ENCODE data around the gene PPP1R14C.
A peak's percentile ranks its signal among the peaks of the same experiment; 100 is the strongest.
"Not testable (repeated sequence)": the region's sequence is repeated elsewhere in the genome, so short reads cannot be mapped to it uniquely, and the experiment has no call there.

The PPP1R14C gene

GRCh38 chr6:150142670-150143515, at the start of gene PPP1R14C:
TSS of gene PPP1R14C (plus strand) at chr6:150143044. CDS start at chr6:150143193, 149 bp downstream.
- DNase-seq (ENCODE audit: low spot score) = peak; percentile 72

- DNase-seq (ENCODE audit: low spot score) = no peak
Measured at GRCh38 chr6:150093397-150093796, 49.4 kb upstream of the PPP1R14C start.

GRCh38 chr6:150098155-150098554, 44.7 kb upstream of the PPP1R14C start:
- no peak for DNase-seq (ENCODE audit: low spot score)

- DNase-seq (ENCODE audit: low spot score) = no peak
Measured at GRCh38 chr6:150099546-150099945, 43.3 kb upstream of the PPP1R14C start.

- no peak for DNase-seq (ENCODE audit: low spot score)
Measured at GRCh38 chr6:150099953-150100352, 42.9 kb upstream of the PPP1R14C start.

- no peak for DNase-seq (ENCODE audit: low spot score)
Measured at GRCh38 chr6:150100745-150101144, 42.1 kb upstream of the PPP1R14C start.

- DNase-seq (ENCODE audit: low spot score) = no peak
Measured at GRCh38 chr6:150102750-150103270, 40.0 kb upstream of the PPP1R14C start.

- no peak for DNase-seq (ENCODE audit: low spot score)
Measured at GRCh38 chr6:150112233-150112632, 30.6 kb upstream of the PPP1R14C start.

- DNase-seq (ENCODE audit: low spot score) = no peak
Measured at GRCh38 chr6:150115769-150116168, 27.1 kb upstream of the PPP1R14C start.

GRCh38 chr6:150116200-150116800, 26.5 kb upstream of the PPP1R14C start:
- DNase-seq (ENCODE audit: low spot score) = no peak

- no peak for DNase-seq (ENCODE audit: low spot score)
Measured at GRCh38 chr6:150118203-150118602, 24.6 kb upstream of the PPP1R14C start.

- DNase-seq (ENCODE audit: low spot score) = no peak
Measured at GRCh38 chr6:150118627-150119026, 24.2 kb upstream of the PPP1R14C start.

- no peak for DNase-seq (ENCODE audit: low spot score)
Measured at GRCh38 chr6:150119173-150119572, 23.7 kb upstream of the PPP1R14C start.

GRCh38 chr6:150123645-150124044, 19.2 kb upstream of the PPP1R14C start:
- DNase-seq (ENCODE audit: low spot score) = no peak

- DNase-seq (ENCODE audit: low spot score) = no peak
Measured at GRCh38 chr6:150124235-150124634, 18.6 kb upstream of the PPP1R14C start.

- DNase-seq (ENCODE audit: low spot score) = no peak
Measured at GRCh38 chr6:150126641-150127291, 16.1 kb upstream of the PPP1R14C start.

GRCh38 chr6:150128425-150128824, 14.4 kb upstream of the PPP1R14C start:
- DNase-seq (ENCODE audit: low spot score) = no peak

GRCh38 chr6:150129616-150130505, 13.0 kb upstream of the PPP1R14C start:
- no peak for DNase-seq (ENCODE audit: low spot score)

- no peak for DNase-seq (ENCODE audit: low spot score)
Measured at GRCh38 chr6:150133686-150134085, 9.2 kb upstream of the PPP1R14C start.

GRCh38 chr6:150134280-150134920, 8.4 kb upstream of the PPP1R14C start:
- DNase-seq (ENCODE audit: low spot score) = no peak

GRCh38 chr6:150137711-150138110, 5.1 kb upstream of the PPP1R14C start:
- DNase-seq (ENCODE audit: low spot score) = not testable (repeated sequence)

All from germinal center (tissue), 1 donor.